ENCODE data around the gene CFAP20. TPM values are rescaled to one million over a fixed set of nuclear protein-coding genes. Genes with fewer than 3 reads are reported as not detected.
A peak's percentile ranks its signal among the peaks of the same experiment; 100 is the strongest.

Gene CFAP20
- total and polyA plus RNA-seq, 2 of the 13 experiments (the other 11 are each of a cell fraction or from before 2014, with no cell fraction given): 73.1 to 87.4 TPM

DNA sequence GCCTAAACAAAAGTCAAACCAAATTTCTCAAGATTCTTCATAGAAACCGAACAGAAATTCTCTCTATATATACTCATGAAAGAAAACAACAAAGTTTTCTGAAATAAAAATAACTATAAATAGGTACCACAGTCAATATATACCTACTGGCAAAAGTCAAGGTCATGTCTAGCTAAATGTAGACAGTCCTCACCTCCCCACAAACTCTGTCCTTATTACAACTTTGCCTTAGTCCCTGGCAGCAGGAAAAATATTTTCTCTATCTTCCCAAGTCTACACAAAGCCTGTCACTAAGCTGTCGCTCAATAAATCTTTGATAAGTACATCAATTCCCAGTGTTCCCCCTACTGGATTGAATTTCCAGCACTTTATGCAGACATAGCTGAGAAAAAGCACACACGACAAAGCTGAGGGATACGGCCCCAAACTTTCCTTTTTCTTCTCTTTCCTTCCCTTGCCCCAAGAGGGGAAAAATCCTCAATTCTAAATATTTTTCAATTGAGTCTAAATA, 2.7 kb downstream of the CFAP20 start (continued):
- TF ChIP-seq, protein P1, sequence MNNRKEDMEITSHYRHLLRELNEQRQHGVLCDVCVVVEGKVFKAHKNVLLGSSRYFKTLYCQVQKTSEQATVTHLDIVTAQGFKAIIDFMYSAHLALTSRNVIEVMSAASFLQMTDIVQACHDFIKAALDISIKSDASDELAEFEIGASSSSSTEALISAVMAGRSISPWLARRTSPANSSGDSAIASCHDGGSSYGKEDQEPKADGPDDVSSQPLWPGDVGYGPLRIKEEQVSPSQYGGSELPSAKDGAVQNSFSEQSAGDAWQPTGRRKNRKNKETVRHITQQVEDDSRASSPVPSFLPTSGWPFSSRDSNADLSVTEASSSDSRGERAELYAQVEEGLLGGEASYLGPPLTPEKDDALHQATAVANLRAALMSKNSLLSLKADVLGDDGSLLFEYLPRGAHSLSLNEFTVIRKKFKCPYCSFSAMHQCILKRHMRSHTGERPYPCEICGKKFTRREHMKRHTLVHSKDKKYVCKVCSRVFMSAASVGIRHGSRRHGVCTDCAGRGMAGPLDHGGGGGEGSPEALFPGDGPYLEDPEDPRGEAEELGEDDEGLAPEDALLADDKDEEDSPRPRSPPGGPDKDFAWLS (CRISPR knock-in tag; IDR thresholded peaks at IDR 0.05; ENCODE audit: borderline replicate concordance): no peak

DNA sequence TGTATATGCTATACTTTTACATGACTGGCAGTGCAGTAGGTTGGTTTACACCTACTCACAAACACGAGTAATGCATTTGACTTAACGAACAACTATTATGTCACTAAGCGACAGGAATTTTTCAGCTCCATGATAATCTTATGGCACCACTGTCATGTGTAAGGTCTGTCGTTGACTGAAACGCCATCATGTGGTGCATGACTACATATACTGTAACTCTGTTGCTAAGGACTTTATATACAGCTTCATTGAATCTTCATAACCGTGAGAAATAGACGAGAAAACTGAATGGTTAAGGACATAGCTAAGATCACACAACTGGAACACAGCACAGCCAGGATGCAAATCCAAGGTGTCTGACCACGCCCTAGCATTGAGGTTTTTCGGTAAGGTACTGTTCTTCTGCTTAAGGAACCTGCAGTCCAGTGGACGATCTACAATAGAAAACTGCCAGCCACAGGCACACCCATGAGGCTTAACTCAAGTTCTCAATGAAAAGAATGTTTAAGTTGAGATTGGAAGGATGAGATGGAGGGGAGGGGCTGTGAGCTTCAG, 3.3 kb downstream of the CFAP20 start:
- WGBS (ENCODE audit: low lambda C conversion rate): 92% methylated on average over 10 of the region's 10 CpGs
- peaks cover 74% of the 10 kb centered on the region for H3K79me2 ChIP-seq (ENCODE audit: insufficient read depth, low read length)
- H3K4me2 ChIP-seq (ENCODE audit: low read depth, low read length): peak overlapping the region; percentile 93
- H3K36me3 ChIP-seq (replicated peaks in 1 of 2; ENCODE audit: control insufficient read depth in 1 of 2, insufficient read depth in 2 of 2, low read length in 2 of 2): 0 out of 5 replicates have a peak, but pooled peaks cover 0 to 2% of the 10 kb centered on the region in 2 experiments
- BruUV-seq (replicated peaks): no TSS peak
- H3K4me1 ChIP-seq (ENCODE audit: insufficient read depth, low read length): peaks cover 64% of the 10 kb centered on the region
- TF ChIP-seq ZBTB42 (CRISPR knock-in tag; IDR thresholded peaks at IDR 0.05) (no peak), SETDB1 (CRISPR knock-in tag; IDR thresholded peaks at IDR 0.05; ENCODE audit: borderline replicate concordance) (no peak), BHLHE40 (IDR thresholded peaks at IDR 0.05; ENCODE audit: low read length) (no peak)
- TF ChIP-seq, protein P2, sequence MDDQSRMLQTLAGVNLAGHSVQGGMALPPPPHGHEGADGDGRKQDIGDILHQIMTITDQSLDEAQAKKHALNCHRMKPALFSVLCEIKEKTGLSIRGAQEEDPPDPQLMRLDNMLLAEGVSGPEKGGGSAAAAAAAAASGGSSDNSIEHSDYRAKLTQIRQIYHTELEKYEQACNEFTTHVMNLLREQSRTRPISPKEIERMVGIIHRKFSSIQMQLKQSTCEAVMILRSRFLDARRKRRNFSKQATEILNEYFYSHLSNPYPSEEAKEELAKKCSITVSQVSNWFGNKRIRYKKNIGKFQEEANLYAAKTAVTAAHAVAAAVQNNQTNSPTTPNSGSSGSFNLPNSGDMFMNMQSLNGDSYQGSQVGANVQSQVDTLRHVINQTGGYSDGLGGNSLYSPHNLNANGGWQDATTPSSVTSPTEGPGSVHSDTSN (CRISPR knock-in tag; IDR thresholded peaks at IDR 0.05; ENCODE audit: borderline replicate concordance): no peak
- TF ChIP-seq, protein P3, sequence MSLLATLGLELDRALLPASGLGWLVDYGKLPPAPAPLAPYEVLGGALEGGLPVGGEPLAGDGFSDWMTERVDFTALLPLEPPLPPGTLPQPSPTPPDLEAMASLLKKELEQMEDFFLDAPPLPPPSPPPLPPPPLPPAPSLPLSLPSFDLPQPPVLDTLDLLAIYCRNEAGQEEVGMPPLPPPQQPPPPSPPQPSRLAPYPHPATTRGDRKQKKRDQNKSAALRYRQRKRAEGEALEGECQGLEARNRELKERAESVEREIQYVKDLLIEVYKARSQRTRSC (CRISPR knock-in tag; IDR thresholded peaks at IDR 0.05; ENCODE audit: low read depth): 0 out of 2 replicates have a peak, but pooled peaks have one; percentile 31
- ChIA-PET POLR2A (interaction anchor here (6.2 kb wide), 1 partner anchor 101 kb away, joined by 101 read pairs; the partner anchor contains the start of gene MMP15), CTCF (ENCODE audit: low intra/inter-chr PET ratio, low total read pairs) (interaction anchor here (1.7 kb wide), 1 partner anchor 105 kb away, joined by 4 read pairs; no protein-coding TSS in a partner anchor)
- H3K4me3 ChIP-seq (replicated peaks in 1 of 3; ENCODE audit: insufficient read depth in 1 of 3, low read depth in 2 of 3, low read length in 3 of 3): no peak overlapping the region; a peak in 1 of 6 replicates
- peaks cover 62% of the 10 kb centered on the region for H4K20me1 ChIP-seq (ENCODE audit: insufficient read depth, low read length)
- in situ Hi-C loops (cut with HindIII; ENCODE audit: extremely low pct_ligation_motif_present, low pct_unique_long_range_greater_than_20kb): loop anchor here (5.0 kb wide), 1 partner anchor 104 kb away; no protein-coding TSS in a partner anchor
- no peaks in the 10 kb centered on the region for H3K27me3 ChIP-seq (ENCODE audit: control insufficient read depth in 1 of 2, insufficient read depth in 2 of 2, low read length in 2 of 2)
- no peak overlapping the region for H3K27ac ChIP-seq (ENCODE audit: extremely low read length, insufficient read depth, low read length)
- no peaks in the 10 kb centered on the region for H3K9me3 ChIP-seq (ENCODE audit: low read length)
- intact Hi-C loops (cut with micrococcal nuclease; ENCODE audit: unreplicated experiment): no loop called here
- FAIRE-seq (no peak), DNase-seq (ENCODE audit: low spot score) (no peak), ATAC-seq (no peak)
- no peak overlapping the region for H2AFZ ChIP-seq (ENCODE audit: low read length)
- no peak overlapping the region for H3K9ac ChIP-seq (ENCODE audit: insufficient read depth, low read depth, low read length)

Data from HepG2 (cell line).